Transverse colon (tissue), 4 donors: Measurements from ENCODE around the gene RELA.

ENCODE experiments used
- CTCF ChIP-seq, 5 experiments: fragments of 200-600 bp in 3 of 5; fragments of 450-650 bp in 2 of 5; sonication (generic) in 3 of 5; IDR thresholded peaks; 1 replicate in 2 of 5; 2 replicates in 3 of 5; pipeline ENCODE4 v1.5.1; 2016 to 2017; ENCODE audit warnings: antibody characterized with exemption in 5 of 5, inconsistent platforms in 3 of 5, mild to moderate bottlenecking in 2 of 5, moderate library complexity in 1 of 5
- EP300 ChIP-seq: sonication (generic); formaldehyde crosslinking; IDR thresholded peaks from one replicate; pipeline ENCODE4 v1.6.1; 2017; ENCODE audit warnings: antibody characterized with exemption, low read depth
- POLR2A ChIP-seq: fragments of 450-650 bp; IDR thresholded peaks from one replicate; pipeline ENCODE4 v1.6.1; 2016; ENCODE audit warnings: antibody characterized with exemption, mild to moderate bottlenecking, moderate library complexity
- POLR2AphosphoS5 ChIP-seq, 3 donors: sonication (generic); formaldehyde crosslinking; IDR thresholded peaks; one replicate each; pipeline ENCODE4 v1.6.1; 2016; ENCODE audit warnings: antibody characterized with exemption in 3 of 3

GRCh38 chr11:65639623-65640482, 22.9 kb downstream of the RELA start:
- TF ChIP-seq CTCF (IDR thresholded peaks at IDR 0.05): no peak
- peak in 1 of 3 donors; percentile 19 for TF ChIP-seq POLR2AphosphoS5 (IDR thresholded peaks at IDR 0.05)
- TF ChIP-seq POLR2A: no peak
- TF ChIP-seq EP300: no peak
